ENCODE data around the gene PLPP7.

DNA sequence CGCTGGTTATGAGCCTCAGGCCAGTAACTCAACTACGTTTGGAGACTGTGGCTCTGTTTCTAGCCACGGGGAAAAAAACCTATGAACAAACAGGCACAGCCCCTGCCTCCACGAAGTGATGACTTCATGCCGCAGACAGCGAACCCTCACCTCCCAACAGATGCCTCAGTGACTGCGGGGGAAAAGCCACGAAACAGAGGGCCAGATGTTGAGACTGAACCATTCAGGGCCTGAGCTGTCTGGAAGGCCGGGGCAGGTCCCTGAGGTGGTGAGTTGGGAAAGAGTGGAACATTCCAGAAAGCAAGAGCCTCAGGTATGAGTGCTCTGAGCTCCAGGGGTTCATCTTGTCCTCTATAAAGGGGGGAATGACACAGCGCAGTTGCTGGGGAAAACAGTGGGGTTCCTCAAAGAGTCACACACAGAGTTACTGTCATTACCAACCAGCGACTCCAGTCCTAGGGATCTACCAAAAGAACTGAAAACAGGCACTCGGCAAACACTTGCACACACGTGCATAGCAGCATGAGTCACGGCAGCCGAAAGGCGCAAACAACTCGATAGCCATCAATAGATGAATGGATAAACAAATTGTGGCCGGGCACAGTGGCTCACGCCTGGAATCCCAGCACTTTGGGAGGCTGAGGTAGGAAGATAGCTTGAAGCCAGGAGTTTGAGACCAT, 15.3 kb downstream of the PLPP7 start:
- TF ChIP-seq GATA2 (IDR thresholded peaks at IDR 0.05; ENCODE audit: low read depth, low read length) (peak; percentile 93), GATA3 (IDR thresholded peaks at IDR 0.05; ENCODE audit: low read depth, low read length) (no peak; the same call in 1 of the 2 replicates)
